Bronchial epithelial cell (primary cell): Measurements from ENCODE around the gene RCE1. TPM values are rescaled to one million over a fixed set of nuclear protein-coding genes. Genes with fewer than 3 reads are reported as not detected.
"Not testable (repeated sequence)": the region's sequence is repeated elsewhere in the genome, so short reads cannot be mapped to it uniquely, and the experiment has no call there.

Experiments used
- DNase-seq: peaks from one replicate; pipeline ENCODE4 v3.0.0-alpha.2; 2010; ENCODE audit warnings: low read depth
- FAIRE-seq: peaks from 2 replicates; lab custom pipeline; 2011; peaks lifted over from hg19 to GRCh38; lab: Jason Lieb, UNC
- H3K27me3 ChIP-seq: 2 replicates; pipeline ENCODE4 v1.5.1; 2011; ENCODE audit warnings: low read length; ENCODE audit not compliant: control insufficient read depth, insufficient read depth
- H3K36me3 ChIP-seq: 2 replicates; pipeline ENCODE4 v1.5.1; 2011; ENCODE audit warnings: low read length; ENCODE audit not compliant: control insufficient read depth, insufficient read depth
- H3K4me3 ChIP-seq: 2 replicates; pipeline ENCODE4 v1.5.1; 2011; ENCODE audit warnings: mild to moderate bottlenecking, low read depth, low read length, control low read depth
- total RNA-seq: library from RNA; depleted of rRNA; stranded (reverse); fragments of >200 nt; gene quantifications from 2 replicates; pipeline ENCODE4 v1.2.1, GENCODE V29; 2014
- TF ChIP-seq, protein P1 (sequence below): IDR thresholded peaks from 2 replicates; pipeline ENCODE4 v1.5.1; 2011; ENCODE audit warnings: mild to moderate bottlenecking, moderate library complexity, low read length, control low read depth, inconsistent platforms; ENCODE audit not compliant: insufficient read depth, severe bottlenecking

RCE1 gene, protein sequence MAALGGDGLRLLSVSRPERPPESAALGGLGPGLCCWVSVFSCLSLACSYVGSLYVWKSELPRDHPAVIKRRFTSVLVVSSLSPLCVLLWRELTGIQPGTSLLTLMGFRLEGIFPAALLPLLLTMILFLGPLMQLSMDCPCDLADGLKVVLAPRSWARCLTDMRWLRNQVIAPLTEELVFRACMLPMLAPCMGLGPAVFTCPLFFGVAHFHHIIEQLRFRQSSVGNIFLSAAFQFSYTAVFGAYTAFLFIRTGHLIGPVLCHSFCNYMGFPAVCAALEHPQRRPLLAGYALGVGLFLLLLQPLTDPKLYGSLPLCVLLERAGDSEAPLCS
- total RNA-seq: 17.4 and 26.8 TPM in 2 replicates

DNA sequence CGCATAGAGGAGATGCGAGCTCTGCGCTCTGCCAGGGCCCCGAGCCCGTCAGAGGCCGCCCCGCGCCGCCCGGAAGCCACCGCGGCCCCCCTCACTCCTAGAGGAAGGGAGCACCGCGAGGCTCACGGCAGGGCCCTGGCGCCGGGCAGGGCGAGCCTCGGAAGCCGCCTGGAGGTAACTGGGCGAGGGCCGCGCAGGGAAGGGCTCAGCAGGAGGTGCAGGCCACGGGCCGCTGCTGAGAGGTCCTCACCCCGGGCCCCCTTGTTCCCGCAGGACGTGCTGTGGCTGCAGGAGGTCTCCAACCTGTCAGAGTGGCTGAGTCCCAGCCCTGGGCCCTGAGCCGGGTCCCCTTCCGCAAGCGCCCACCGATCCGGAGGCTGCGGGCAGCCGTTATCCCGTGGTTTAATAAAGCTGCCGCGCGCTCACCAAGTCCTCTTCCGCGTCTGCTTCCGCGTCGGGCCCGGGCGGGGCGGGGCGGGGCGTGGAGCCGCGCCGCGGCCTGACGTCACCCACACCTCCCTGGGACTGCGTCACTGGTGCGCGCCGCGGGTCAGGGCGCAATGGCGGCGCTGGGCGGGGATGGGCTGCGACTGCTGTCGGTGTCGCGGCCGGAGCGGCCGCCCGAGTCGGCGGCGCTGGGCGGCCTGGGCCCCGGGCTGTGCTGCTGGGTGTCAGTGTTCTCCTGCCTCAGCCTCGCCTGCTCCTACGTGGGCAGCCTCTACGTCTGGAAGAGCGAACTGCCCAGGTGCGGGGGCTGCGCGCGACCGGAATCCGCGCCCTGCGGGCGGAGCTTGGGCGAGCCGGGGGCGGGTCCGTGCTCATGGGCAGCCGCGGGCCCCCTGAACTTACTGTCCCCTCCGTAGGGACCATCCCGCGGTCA is at the start of gene RCE1:
Gene RCE1, plus strand, starts transcription at position 546 of the 880 bp plus-strand sequence. Its CDS starts 15 bp downstream, at position 561.
- Histone ChIP-seq H3K36me3 (peaks cover 30% of the 10 kb centered on the region), H3K4me3 (peak within 1 kb of the TSS; percentile 96), H3K27me3 (no peaks in the 10 kb centered on the region)
- TF ChIP-seq, protein P1, sequence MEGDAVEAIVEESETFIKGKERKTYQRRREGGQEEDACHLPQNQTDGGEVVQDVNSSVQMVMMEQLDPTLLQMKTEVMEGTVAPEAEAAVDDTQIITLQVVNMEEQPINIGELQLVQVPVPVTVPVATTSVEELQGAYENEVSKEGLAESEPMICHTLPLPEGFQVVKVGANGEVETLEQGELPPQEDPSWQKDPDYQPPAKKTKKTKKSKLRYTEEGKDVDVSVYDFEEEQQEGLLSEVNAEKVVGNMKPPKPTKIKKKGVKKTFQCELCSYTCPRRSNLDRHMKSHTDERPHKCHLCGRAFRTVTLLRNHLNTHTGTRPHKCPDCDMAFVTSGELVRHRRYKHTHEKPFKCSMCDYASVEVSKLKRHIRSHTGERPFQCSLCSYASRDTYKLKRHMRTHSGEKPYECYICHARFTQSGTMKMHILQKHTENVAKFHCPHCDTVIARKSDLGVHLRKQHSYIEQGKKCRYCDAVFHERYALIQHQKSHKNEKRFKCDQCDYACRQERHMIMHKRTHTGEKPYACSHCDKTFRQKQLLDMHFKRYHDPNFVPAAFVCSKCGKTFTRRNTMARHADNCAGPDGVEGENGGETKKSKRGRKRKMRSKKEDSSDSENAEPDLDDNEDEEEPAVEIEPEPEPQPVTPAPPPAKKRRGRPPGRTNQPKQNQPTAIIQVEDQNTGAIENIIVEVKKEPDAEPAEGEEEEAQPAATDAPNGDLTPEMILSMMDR: no peak
- DNase-seq (peak; percentile 65), FAIRE-seq (no peak)

DNA sequence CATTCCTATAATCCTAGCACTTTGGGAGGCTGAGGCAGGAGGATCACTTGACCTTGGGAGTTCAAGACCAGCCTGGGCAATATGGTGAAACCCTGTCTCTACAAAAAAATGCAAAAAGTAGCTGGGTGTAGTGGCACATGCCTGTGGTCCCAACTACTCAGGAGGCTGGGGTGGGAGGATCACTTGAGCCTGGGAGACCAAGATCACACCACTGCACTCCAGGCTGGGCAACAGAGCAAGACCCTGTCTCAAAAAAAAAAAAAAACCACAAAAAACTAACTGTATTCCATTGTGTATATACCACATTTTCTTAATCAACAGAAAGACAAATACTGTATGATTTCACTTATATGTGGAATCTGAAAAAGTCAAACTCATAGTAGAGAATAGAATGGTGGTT is 43.4 kb upstream of the RCE1 start:
- not testable (repeated sequence) for H3K4me3 ChIP-seq, H3K36me3 ChIP-seq, DNase-seq, H3K27me3 ChIP-seq, FAIRE-seq

DNA sequence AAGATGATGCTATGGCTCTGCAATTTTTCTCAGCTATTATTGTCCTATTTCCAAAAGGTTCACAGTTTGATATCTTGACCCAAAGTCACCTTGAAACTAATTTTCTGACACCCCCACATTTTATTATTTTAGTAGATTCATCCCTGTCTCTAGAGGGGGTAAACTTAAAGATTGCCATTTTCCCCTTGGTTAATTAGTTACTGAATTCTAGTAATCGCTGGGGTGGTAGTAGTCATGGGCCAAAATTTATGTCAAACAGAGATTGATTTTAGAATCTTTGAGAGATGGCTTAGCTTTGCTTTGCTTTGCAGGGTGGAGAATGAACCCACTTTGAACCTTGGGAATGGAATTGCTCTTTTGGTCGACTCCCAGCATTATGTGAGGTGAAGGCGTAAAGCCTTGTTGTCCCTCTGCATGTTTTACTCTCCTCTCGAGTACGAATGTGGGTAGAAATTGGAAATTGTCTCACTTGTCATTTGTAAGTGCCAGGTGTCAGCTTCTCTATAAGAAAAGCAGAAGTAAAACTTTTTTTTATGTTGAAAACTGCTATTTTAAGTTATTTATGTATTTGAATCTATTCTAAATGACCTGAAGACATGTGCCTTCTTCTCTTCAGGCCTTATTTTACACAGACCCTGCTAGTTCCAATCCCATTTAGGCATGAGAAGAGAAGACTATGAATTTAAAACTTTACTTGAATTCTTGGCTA is 42.4 kb upstream of the RCE1 start:
- FAIRE-seq (no peak), DNase-seq (no peak)
- H3K36me3 ChIP-seq: peaks cover 6% of the 10 kb centered on the region
- no peaks in the 10 kb centered on the region for H3K27me3 ChIP-seq
- H3K4me3 ChIP-seq: no peak overlapping the region
- TF ChIP-seq, protein P1: no peak

DNA sequence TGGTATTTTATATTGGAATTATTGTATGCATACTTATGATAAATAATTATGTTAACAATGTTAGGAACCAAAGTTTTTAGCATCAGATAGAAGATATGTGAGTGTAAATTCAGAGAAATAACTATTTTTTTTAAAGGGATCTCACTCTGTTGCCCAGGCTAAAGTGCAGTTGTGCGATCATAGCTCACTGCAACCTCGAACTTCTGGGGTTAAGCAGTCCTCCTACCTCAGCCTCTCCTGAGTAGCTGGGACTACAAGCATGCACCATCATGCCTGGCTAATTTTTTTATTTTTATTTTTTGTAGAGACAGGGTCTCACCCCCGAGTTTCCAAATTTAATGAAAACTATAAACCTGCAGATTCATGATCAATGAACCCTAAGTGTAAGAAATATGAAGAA is 33.6 kb upstream of the RCE1 start:
- no peak for DNase-seq
- TF ChIP-seq, protein P1: no peak
- no peaks in the 10 kb centered on the region for H3K27me3 ChIP-seq
- H3K4me3 ChIP-seq: no peak overlapping the region
- FAIRE-seq: no peak
- H3K36me3 ChIP-seq: peaks cover 4% of the 10 kb centered on the region

DNA sequence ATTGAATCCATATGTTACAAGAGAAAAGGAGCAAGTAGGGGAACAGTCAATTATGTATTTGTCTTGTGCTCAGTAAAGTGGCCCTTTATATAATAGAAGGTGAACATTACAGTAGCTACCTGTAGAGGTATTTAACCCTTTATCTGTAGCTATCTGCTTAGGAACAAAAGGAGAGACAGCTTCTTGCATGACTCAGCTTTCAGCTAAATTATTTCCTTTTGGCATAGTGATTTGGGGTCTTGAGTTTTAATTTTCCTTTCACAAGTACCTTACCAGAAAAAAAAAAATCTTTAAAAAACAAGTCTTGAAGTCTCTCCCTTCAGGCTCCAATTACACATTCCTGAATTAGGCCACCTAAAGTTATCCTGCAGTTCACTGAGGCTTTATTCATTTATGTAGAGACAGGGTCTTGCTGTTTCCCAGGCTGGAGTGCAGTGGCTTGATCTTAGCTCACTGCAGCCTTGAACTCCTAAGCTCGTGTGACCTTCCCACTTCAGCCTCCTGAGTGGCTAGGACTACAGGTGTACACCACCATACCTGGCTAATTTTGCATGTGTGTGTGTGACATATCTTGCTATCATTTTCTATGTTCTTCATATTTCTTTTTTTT is 32.6 kb upstream of the RCE1 start:
- DNase-seq: no peak
- no peak overlapping the region for H3K4me3 ChIP-seq
- no peak for FAIRE-seq

More for the DNA sequence above, 32.6 kb upstream of the RCE1 start:
- peaks cover 4% of the 10 kb centered on the region for H3K36me3 ChIP-seq
- no peaks in the 10 kb centered on the region for H3K27me3 ChIP-seq
- TF ChIP-seq, protein P1: no peak
